ENCODE measurements around the gene OR1S1.
"Not testable (repeated sequence)": the region's sequence is repeated elsewhere in the genome, so short reads cannot be mapped to it uniquely, and the experiment has no call there.

Gene OR1S1

GRCh38 chr11:58212420-58212819, at the start of gene OR1S1:
Gene OR1S1, plus strand, starts transcription at chr11:58212720.
- not testable (repeated sequence) for DNase-seq

- DNase-seq: no peak
Measured at GRCh38 chr11:58164389-58164788, 48.1 kb upstream of the OR1S1 start.

GRCh38 chr11:58164990-58165389, 47.5 kb upstream of the OR1S1 start:
- DNase-seq: no peak

GRCh38 chr11:58165504-58166106, 46.9 kb upstream of the OR1S1 start:
- no peak for DNase-seq

GRCh38 chr11:58177409-58178054, 35.0 kb upstream of the OR1S1 start:
- no peak for DNase-seq

GRCh38 chr11:58178444-58178843, 34.1 kb upstream of the OR1S1 start:
- no peak for DNase-seq

GRCh38 chr11:58179648-58180047, 32.9 kb upstream of the OR1S1 start:
- DNase-seq: no peak

GRCh38 chr11:58186938-58187337, 25.6 kb upstream of the OR1S1 start:
- DNase-seq: no peak

GRCh38 chr11:58188770-58189169, 23.8 kb upstream of the OR1S1 start, which contains the start of gene OR9Q2:
Gene OR9Q2, plus strand, starts transcription at chr11:58189070. Its CDS starts 1,421 bp downstream, at chr11:58190491.
- no peak for DNase-seq

GRCh38 chr11:58192229-58192628, 20.3 kb upstream of the OR1S1 start:
- DNase-seq: no peak

- DNase-seq: no peak
Measured at GRCh38 chr11:58193391-58193790, 19.1 kb upstream of the OR1S1 start.

GRCh38 chr11:58195939-58196338, 16.6 kb upstream of the OR1S1 start:
- no peak for DNase-seq

- no peak for DNase-seq
Measured at GRCh38 chr11:58199271-58199670, 13.2 kb upstream of the OR1S1 start.

- no peak for DNase-seq
Measured at GRCh38 chr11:58204042-58204441, 8.5 kb upstream of the OR1S1 start, which contains the start of gene OR1S2. Gene OR1S2, minus strand, starts transcription at chr11:58204142. Its CDS starts 0 bp downstream, at chr11:58204142.

GRCh38 chr11:58216476-58216875, 4.0 kb downstream of the OR1S1 start:
- DNase-seq: no peak

GRCh38 chr11:58222721-58223120, 10.2 kb downstream of the OR1S1 start:
- DNase-seq: no peak

GRCh38 chr11:58227956-58228615, 15.6 kb downstream of the OR1S1 start:
- no peak for DNase-seq

- no peak for DNase-seq
Measured at GRCh38 chr11:58243954-58244353, 31.4 kb downstream of the OR1S1 start.

- DNase-seq: no peak
Measured at GRCh38 chr11:58254936-58255335, 42.4 kb downstream of the OR1S1 start.

- no peak for DNase-seq
Measured at GRCh38 chr11:58259983-58260382, 47.5 kb downstream of the OR1S1 start.

All from NCI-H2029 treated with DMSO at 0.1 percent for 48 hours (cell line).